RWPE1 (cell line): ENCODE data around the gene NAGPA.

Source experiments
- CTCF ChIA-PET: fragments of 350-600 bp; sonication (Branson Sonifier 250); formaldehyde crosslinking; extraction: SDS; loops from one replicate; lab custom pipeline; 2021; lab: Yijun Ruan, JAX
- POLR2A ChIA-PET: fragments of 400-600 bp; formaldehyde crosslinking; extraction: SDS; loops from one replicate; lab custom pipeline; 2020; ENCODE audit warnings: antibody characterized with exemption; ENCODE audit not compliant: low non-redundant PET; lab: Yijun Ruan, JAX
- DNase-seq: peaks from one replicate; pipeline ENCODE4 v3.0.0; 2012; ENCODE audit warnings: low spot score
- H3K27ac ChIP-seq: fragments of 450-650 bp; 2 replicates; pipeline ENCODE4 v1.5.1; 2017
- CTCF ChIP-seq: fragments of 450-650 bp; conservative IDR thresholded peaks from 2 replicates; pipeline ENCODE4 v1.5.1; 2017; ENCODE audit warnings: low read depth, mild to moderate bottlenecking

NAGPA gene

GRCh38 chr16:5016967-5017677 lies 16.6 kb downstream of the NAGPA start:
- ChIA-PET CTCF (interaction anchor here (0.7 kb wide), 1 partner anchor 43 kb away, joined by 3 read pairs; no protein-coding TSS in a partner anchor), POLR2A (no interaction called here)
- no peak overlapping the region for H3K27ac ChIP-seq
- no peak for DNase-seq
- no peak for TF ChIP-seq CTCF

- POLR2A ChIA-PET: no interaction called here
- CTCF ChIA-PET: no interaction called here
Measured at GRCh38 chr16:5015887-5016286, 17.8 kb downstream of the NAGPA start.

GRCh38 chr16:5015351-5015750 lies 18.4 kb downstream of the NAGPA start:
- DNase-seq: no peak
- no peak for TF ChIP-seq CTCF
- H3K27ac ChIP-seq: no peak overlapping the region
- CTCF ChIA-PET: interaction anchor here (1.0 kb wide), 1 partner anchor 9 kb away, joined by 3 read pairs; no protein-coding TSS in a partner anchor
- POLR2A ChIA-PET: no interaction called here

More at GRCh38 chr16:5015887-5016286, 17.8 kb downstream of the NAGPA start:
- no peak overlapping the region for H3K27ac ChIP-seq
- TF ChIP-seq CTCF: no peak
- no peak for DNase-seq

- ChIA-PET CTCF (no interaction called here), POLR2A (no interaction called here)
- H3K27ac ChIP-seq: no peak overlapping the region
- TF ChIP-seq CTCF: no peak
- no peak for DNase-seq
Measured at GRCh38 chr16:5012887-5013286, 20.8 kb downstream of the NAGPA start.

GRCh38 chr16:5011637-5012036 lies 22.1 kb downstream of the NAGPA start:
- no peak overlapping the region for H3K27ac ChIP-seq
- ChIA-PET POLR2A (no interaction called here), CTCF (interaction anchor here (1.7 kb wide), 1 partner anchor 13 kb away, joined by 4 read pairs; no protein-coding TSS in a partner anchor)

More at GRCh38 chr16:5011637-5012036, 22.1 kb downstream of the NAGPA start:
- no peak for TF ChIP-seq CTCF
- no peak for DNase-seq
